Measurements from ENCODE around the gene ASPDH. TPM values are rescaled to one million over a fixed set of nuclear protein-coding genes. Genes with fewer than 3 reads are reported as not detected.

Gene ASPDH
- polyA plus RNA-seq, 3 donors: not detected

GRCh38 chr19:50549059-50549926 lies 35.6 kb upstream of the ASPDH start:
- Mint-ChIP-seq H3K4me1 (no peaks in the 10 kb centered on the region), H3K27me3 (ENCODE audit: low read depth in 3 of 3) (peaks cover 30 to 38% (median 38%) of the 10 kb centered on the region in 3 donors), H3K36me3 (no peaks in the 10 kb centered on the region), H3K9me3 (peaks cover 0 to 7% (median 0%) of the 10 kb centered on the region in 7 donors), H3K27ac (no peak overlapping the region), H3K4me3 (no peak overlapping the region)
- Histone ChIP-seq H3K36me3 (replicated peaks in 1 of 2; ENCODE audit: control insufficient read depth in 1 of 2, insufficient read depth in 2 of 2, low read length in 2 of 2) (no peaks in the 10 kb centered on the region), H3K4me2 (replicated peaks; ENCODE audit: extremely low read depth, low read length, poor library complexity, severe bottlenecking) (no peak overlapping the region), H2AFZ (ENCODE audit: insufficient read depth, low read depth, low read length, poor library complexity, severe bottlenecking) (no peak overlapping the region), H3K9ac (ENCODE audit: insufficient read depth, low read length, poor library complexity, severe bottlenecking) (no peak overlapping the region), H3K9me3 (replicated peaks in 1 of 2; ENCODE audit: control insufficient read depth in 1 of 2, insufficient read depth in 1 of 2, low read length in 2 of 2) (no peaks in the 10 kb centered on the region), H3K4me3 (replicated peaks in 1 of 3; ENCODE audit: low read depth in 2 of 3, low read length in 3 of 3) (no peak overlapping the region), H3K27me3 (ENCODE audit: control insufficient read depth in 2 of 2, insufficient read depth in 2 of 2, low read length in 2 of 2) (peaks cover 0 to 27% of the 10 kb centered on the region in 2 donors), H4K20me1 (ENCODE audit: insufficient read depth, low read length) (no peaks in the 10 kb centered on the region), H3K27ac (ENCODE audit: low read depth in 1 of 2, low read length in 2 of 2) (no peak overlapping the region), H3K4me1 (ENCODE audit: control insufficient read depth in 1 of 2, insufficient read depth in 2 of 2, low read length in 2 of 2) (no peaks in the 10 kb centered on the region), H3K79me2 (ENCODE audit: insufficient read depth, low read length) (no peaks in the 10 kb centered on the region)
- intact Hi-C loops (cut with micrococcal nuclease): no loop called here
- 77% methylated on average over 15 of the region's 22 CpGs for WGBS (ENCODE audit: insufficient coverage)
- DNase-seq: no peak
- TF ChIP-seq CTCF (IDR thresholded peaks at IDR 0.05): no peak

GRCh38 chr19:50548191-50549058 lies 34.7 kb upstream of the ASPDH start:
- H3K4me3 ChIP-seq (replicated peaks in 1 of 3; ENCODE audit: low read depth in 2 of 3, low read length in 3 of 3): no peak overlapping the region
- intact Hi-C loops (cut with micrococcal nuclease): no loop called here
- no peaks in the 10 kb centered on the region for H3K36me3 ChIP-seq (replicated peaks in 1 of 2; ENCODE audit: control insufficient read depth in 1 of 2, insufficient read depth in 2 of 2, low read length in 2 of 2)
- H3K9me3 ChIP-seq (replicated peaks in 1 of 2; ENCODE audit: control insufficient read depth in 1 of 2, insufficient read depth in 1 of 2, low read length in 2 of 2): no peaks in the 10 kb centered on the region
- H3K9ac ChIP-seq (ENCODE audit: insufficient read depth, low read length, poor library complexity, severe bottlenecking): no peak overlapping the region
- H3K27ac Mint-ChIP-seq: no peak overlapping the region
- H3K27me3 ChIP-seq (ENCODE audit: control insufficient read depth in 2 of 2, insufficient read depth in 2 of 2, low read length in 2 of 2): peaks cover 0 to 27% of the 10 kb centered on the region in 2 donors
- no peaks in the 10 kb centered on the region for H3K79me2 ChIP-seq (ENCODE audit: insufficient read depth, low read length)
- no peak for DNase-seq
- H2AFZ ChIP-seq (ENCODE audit: insufficient read depth, low read depth, low read length, poor library complexity, severe bottlenecking): no peak overlapping the region
- H3K27me3 Mint-ChIP-seq (ENCODE audit: low read depth in 3 of 3): peaks cover 28 to 34% (median 32%) of the 10 kb centered on the region in 3 donors
- WGBS (ENCODE audit: insufficient coverage): 88% methylated on average over 35 of the region's 45 CpGs
- TF ChIP-seq CTCF (IDR thresholded peaks at IDR 0.05): no peak
- no peak overlapping the region for H3K4me3 Mint-ChIP-seq
- H3K4me1 ChIP-seq (ENCODE audit: control insufficient read depth in 1 of 2, insufficient read depth in 2 of 2, low read length in 2 of 2): no peaks in the 10 kb centered on the region
- no peak overlapping the region for H3K4me2 ChIP-seq (replicated peaks; ENCODE audit: extremely low read depth, low read length, poor library complexity, severe bottlenecking)
- no peaks in the 10 kb centered on the region for H4K20me1 ChIP-seq (ENCODE audit: insufficient read depth, low read length)
- H3K9me3 Mint-ChIP-seq: peaks cover 0 to 6% (median 3%) of the 10 kb centered on the region in 7 donors
- H3K36me3 Mint-ChIP-seq: no peaks in the 10 kb centered on the region
- H3K4me1 Mint-ChIP-seq: no peaks in the 10 kb centered on the region
- H3K27ac ChIP-seq (ENCODE audit: low read depth in 1 of 2, low read length in 2 of 2): no peak overlapping the region
